Osteocyte (in vitro differentiated cells): ENCODE data around the gene PAK1. TPM values are rescaled to one million over a fixed set of nuclear protein-coding genes. Genes with fewer than 3 reads are reported as not detected.
A peak's percentile ranks its signal among the peaks of the same experiment; 100 is the strongest.

Experiments used
- DNase-seq: peaks from one replicate; pipeline ENCODE4 v3.0.0; 2021; ENCODE audit warnings: mixed read lengths; ENCODE audit not compliant: unreplicated experiment; ENCODE audit errors: extremely low spot score
- H3K27ac Mint-ChIP-seq: one replicate; pipeline ENCODE4 v1.8.0; 2021; ENCODE audit warnings: mild to moderate bottlenecking, mixed read lengths; ENCODE audit not compliant: unreplicated experiment
- H3K27me3 Mint-ChIP-seq: one replicate; pipeline ENCODE4 v1.8.0; 2021; ENCODE audit warnings: mixed read lengths; ENCODE audit not compliant: unreplicated experiment
- H3K36me3 Mint-ChIP-seq: one replicate; pipeline ENCODE4 v1.8.0; 2021; ENCODE audit warnings: mixed read lengths; ENCODE audit not compliant: unreplicated experiment
- H3K4me1 Mint-ChIP-seq: one replicate; pipeline ENCODE4 v1.8.0; 2021; ENCODE audit warnings: mixed read lengths; ENCODE audit not compliant: unreplicated experiment
- H3K4me3 Mint-ChIP-seq: one replicate; pipeline ENCODE4 v1.8.0; 2021; ENCODE audit warnings: mild to moderate bottlenecking, moderate library complexity, mixed read lengths; ENCODE audit not compliant: unreplicated experiment
- H3K9me3 Mint-ChIP-seq: one replicate; pipeline ENCODE4 v1.8.0; 2021; ENCODE audit warnings: mixed read lengths; ENCODE audit not compliant: unreplicated experiment
- CTCF ChIP-seq: fragments of 200-600 bp; sonication (generic); IDR thresholded peaks from 2 replicates; pipeline ENCODE4 v1.5.0; 2021; ENCODE audit warnings: antibody characterized with exemption, mild to moderate bottlenecking, moderate library complexity
- long read RNA-seq: library from polyadenylated mRNA; unstranded; transcript quantifications from one replicate; pipeline ENCODE4 v2.0.0, GENCODE V29; 2021
- total RNA-seq: library from RNA; stranded (reverse); gene quantifications from 2 replicates; pipeline ENCODE4 v1.2.1, GENCODE V29; 2021

PAK1 gene
- 17.4 and 20.9 TPM in 2 replicates for total RNA-seq
- long read RNA-seq, partial matches to known transcripts, result 17 of 110 reads
- long read RNA-seq, other reads (novel, unspliced or antisense), result 92 of 110 reads

GRCh38 chr11:77473801-77474683, at the start of gene PAK1:
PAK1 (minus strand) TSS chr11:77474094; CDS start chr11:77392520, 81,574 bp downstream.
- peak; percentile 43 for TF ChIP-seq CTCF
- Mint-ChIP-seq H3K27me3 (peaks cover 46% of the 10 kb centered on the region), H3K4me1 (peaks cover 9% of the 10 kb centered on the region), H3K4me3 (peak within 1 kb of the TSS; percentile 77), H3K36me3 (no peaks in the 10 kb centered on the region), H3K27ac (peak within 1 kb of the TSS; percentile 81), H3K9me3 (no peaks in the 10 kb centered on the region)
- DNase-seq, result peak; percentile 88

- no peaks in the 10 kb centered on the region for H3K9me3 Mint-ChIP-seq
- no peak overlapping the region for H3K4me3 Mint-ChIP-seq
- H3K27me3 Mint-ChIP-seq, result peaks cover 11% of the 10 kb centered on the region
- no peaks in the 10 kb centered on the region for H3K36me3 Mint-ChIP-seq
- no peak for TF ChIP-seq CTCF
- DNase-seq, result no peak
- H3K27ac Mint-ChIP-seq, result no peak overlapping the region
- no peaks in the 10 kb centered on the region for H3K4me1 Mint-ChIP-seq
Observed at GRCh38 chr11:77522215-77522614, 48.3 kb upstream of the PAK1 start.

GRCh38 chr11:77519847-77520246, 46.0 kb upstream of the PAK1 start:
- H3K27ac Mint-ChIP-seq, result no peak overlapping the region
- no peaks in the 10 kb centered on the region for H3K4me1 Mint-ChIP-seq
- peak; percentile 62 for DNase-seq
- H3K4me3 Mint-ChIP-seq, result no peak overlapping the region
- no peaks in the 10 kb centered on the region for H3K9me3 Mint-ChIP-seq
- H3K27me3 Mint-ChIP-seq, result peaks cover 5% of the 10 kb centered on the region
- TF ChIP-seq CTCF, result no peak
- H3K36me3 Mint-ChIP-seq, result no peaks in the 10 kb centered on the region

GRCh38 chr11:77518471-77518870, 44.6 kb upstream of the PAK1 start:
- DNase-seq, result no peak
- H3K27me3 Mint-ChIP-seq, result peaks cover 5% of the 10 kb centered on the region
- no peaks in the 10 kb centered on the region for H3K36me3 Mint-ChIP-seq
- H3K4me1 Mint-ChIP-seq, result no peaks in the 10 kb centered on the region
- TF ChIP-seq CTCF, result no peak
- H3K4me3 Mint-ChIP-seq, result no peak overlapping the region
- H3K9me3 Mint-ChIP-seq, result no peaks in the 10 kb centered on the region
- H3K27ac Mint-ChIP-seq, result no peak overlapping the region

GRCh38 chr11:77517753-77518152, 43.9 kb upstream of the PAK1 start:
- Mint-ChIP-seq H3K9me3 (no peaks in the 10 kb centered on the region), H3K4me3 (no peak overlapping the region), H3K27ac (no peak overlapping the region), H3K27me3 (peaks cover 5% of the 10 kb centered on the region), H3K4me1 (no peaks in the 10 kb centered on the region), H3K36me3 (no peaks in the 10 kb centered on the region)
- no peak for TF ChIP-seq CTCF
- no peak for DNase-seq
